Measurements from ENCODE around the gene ATAD5. TPM values are rescaled to one million over a fixed set of nuclear protein-coding genes. Genes with fewer than 3 reads are reported as not detected.

ATAD5 gene
- 1.0 TPM for polyA plus RNA-seq (2013, experiment 1 of 2)
- 0.92 TPM for polyA plus RNA-seq (2013, experiment 2 of 2)

GRCh38 chr17:30831663-30832437, at the start of gene ATAD5:
Gene ATAD5, plus strand, starts transcription at chr17:30831966. Its CDS starts 382 bp downstream, at chr17:30832348.
- Histone ChIP-seq H2BK12ac (ENCODE audit: low read length in 2 of 2) (no peak within 1 kb of the TSS), H3K79me1 (replicated peaks; ENCODE audit: low read length, poor library complexity, severe bottlenecking) (peaks cover 12% of the 10 kb centered on the region), H2BK5ac (ENCODE audit: low read depth, low read length, poor library complexity, severe bottlenecking) (no peak within 1 kb of the TSS), H3K36me3 (ENCODE audit: control insufficient read depth in 1 of 2, insufficient read depth in 2 of 2, low read depth in 1 of 2, low read length in 2 of 2) (no peaks in the 10 kb centered on the region), H2BK15ac (ENCODE audit: low read depth, poor library complexity, severe bottlenecking) (no peak within 1 kb of the TSS), H3K23ac (ENCODE audit: low read length in 2 of 2) (peak within 1 kb of the TSS in 1 of 2 experiments; percentile 50), H3K27ac (ENCODE audit: low read length, poor library complexity, severe bottlenecking) (no peak within 1 kb of the TSS), H2AFZ (ENCODE audit: low read depth, low read length) (peak within 1 kb of the TSS; percentile 100), H3K4me1 (ENCODE audit: control insufficient read depth, insufficient read depth, low read depth, low read length) (peaks cover 4% of the 10 kb centered on the region), H3K9ac (ENCODE audit: low read length) (peak within 1 kb of the TSS; percentile 92), H3K4ac (ENCODE audit: low read depth in 1 of 2, low read length in 2 of 2) (peak within 1 kb of the TSS in 1 of 2 experiments; percentile 11), H4K91ac (ENCODE audit: low read length) (no peak within 1 kb of the TSS), H3K4me2 (ENCODE audit: low read length, poor library complexity, severe bottlenecking) (peak within 1 kb of the TSS; percentile 84), H3K4me3 (ENCODE audit: insufficient read depth in 1 of 2, low read depth in 1 of 2, low read length in 2 of 2) (peak within 1 kb of the TSS; percentile 88 to 99), H2AK5ac (ENCODE audit: low read length, severe bottlenecking) (no peak within 1 kb of the TSS), H3K27me3 (ENCODE audit: control insufficient read depth in 1 of 2, insufficient read depth in 1 of 2, low read length in 2 of 2) (no peaks in the 10 kb centered on the region), H2BK120ac (ENCODE audit: low read depth, low read length) (peak within 1 kb of the TSS; percentile 34), H3K9me3 (ENCODE audit: control insufficient read depth, low read length) (no peaks in the 10 kb centered on the region), H3K14ac (ENCODE audit: low read length in 2 of 2) (peak within 1 kb of the TSS in 1 of 2 experiments; percentile 48), H4K8ac (ENCODE audit: low read length) (peak within 1 kb of the TSS; percentile 87), H3K18ac (ENCODE audit: low read depth in 1 of 2, low read length in 2 of 2) (peak within 1 kb of the TSS; percentile 43 to 62)
- under 1% methylated on average over 59 of the region's 59 CpGs for WGBS
- DNase-seq: peak; percentile 92

GRCh38 chr17:30782206-30782605, 49.6 kb upstream of the ATAD5 start:
- no peaks in the 10 kb centered on the region for H3K27me3 ChIP-seq (ENCODE audit: control insufficient read depth in 1 of 2, insufficient read depth in 1 of 2, low read length in 2 of 2)
- H3K23ac ChIP-seq (ENCODE audit: low read length in 2 of 2): no peak overlapping the region
- no peak overlapping the region for H3K18ac ChIP-seq (ENCODE audit: low read depth in 1 of 2, low read length in 2 of 2)
- H3K4me1 ChIP-seq (ENCODE audit: control insufficient read depth, insufficient read depth, low read depth, low read length): no peaks in the 10 kb centered on the region
- no peak overlapping the region for H2BK12ac ChIP-seq (ENCODE audit: low read length in 2 of 2)
- WGBS: no CpG with 5 or more reads among the region's 2 CpGs
- no peak overlapping the region for H2AFZ ChIP-seq (ENCODE audit: low read depth, low read length)
- H2AK5ac ChIP-seq (ENCODE audit: low read length, severe bottlenecking): no peak overlapping the region
- H3K4me3 ChIP-seq (ENCODE audit: insufficient read depth in 1 of 2, low read depth in 1 of 2, low read length in 2 of 2): no peak overlapping the region
- H2BK120ac ChIP-seq (ENCODE audit: low read depth, low read length): no peak overlapping the region
- no peak overlapping the region for H3K27ac ChIP-seq (ENCODE audit: low read length, poor library complexity, severe bottlenecking)
- no peak overlapping the region for H2BK15ac ChIP-seq (ENCODE audit: low read depth, poor library complexity, severe bottlenecking)
- no peak overlapping the region for H4K91ac ChIP-seq (ENCODE audit: low read length)
- no peak overlapping the region for H3K4me2 ChIP-seq (ENCODE audit: low read length, poor library complexity, severe bottlenecking)
- H3K9me3 ChIP-seq (ENCODE audit: control insufficient read depth, low read length): no peaks in the 10 kb centered on the region
- H3K14ac ChIP-seq (ENCODE audit: low read length in 2 of 2): no peak overlapping the region
- H3K4ac ChIP-seq (ENCODE audit: low read depth in 1 of 2, low read length in 2 of 2): no peak overlapping the region
- H3K36me3 ChIP-seq (ENCODE audit: control insufficient read depth in 1 of 2, insufficient read depth in 2 of 2, low read depth in 1 of 2, low read length in 2 of 2): peaks cover 26 to 65% of the 10 kb centered on the region in 2 experiments
- H4K8ac ChIP-seq (ENCODE audit: low read length): no peak overlapping the region
- peaks cover 5% of the 10 kb centered on the region for H3K79me1 ChIP-seq (replicated peaks; ENCODE audit: low read length, poor library complexity, severe bottlenecking)
- H2BK5ac ChIP-seq (ENCODE audit: low read depth, low read length, poor library complexity, severe bottlenecking): no peak overlapping the region
- no peak for DNase-seq
- no peak overlapping the region for H3K9ac ChIP-seq (ENCODE audit: low read length)

GRCh38 chr17:30788918-30789317, 42.8 kb upstream of the ATAD5 start:
- Histone ChIP-seq H3K18ac (ENCODE audit: low read depth in 1 of 2, low read length in 2 of 2) (no peak overlapping the region), H3K9me3 (ENCODE audit: control insufficient read depth, low read length) (no peaks in the 10 kb centered on the region), H2BK5ac (ENCODE audit: low read depth, low read length, poor library complexity, severe bottlenecking) (no peak overlapping the region), H3K4me1 (ENCODE audit: control insufficient read depth, insufficient read depth, low read depth, low read length) (peaks cover 2% of the 10 kb centered on the region), H4K91ac (ENCODE audit: low read length) (no peak overlapping the region), H3K14ac (ENCODE audit: low read length in 2 of 2) (no peak overlapping the region), H3K4ac (ENCODE audit: low read depth in 1 of 2, low read length in 2 of 2) (no peak overlapping the region), H3K4me2 (ENCODE audit: low read length, poor library complexity, severe bottlenecking) (no peak overlapping the region), H2AFZ (ENCODE audit: low read depth, low read length) (no peak overlapping the region), H2BK120ac (ENCODE audit: low read depth, low read length) (no peak overlapping the region), H3K4me3 (ENCODE audit: insufficient read depth in 1 of 2, low read depth in 1 of 2, low read length in 2 of 2) (no peak overlapping the region), H2AK5ac (ENCODE audit: low read length, severe bottlenecking) (no peak overlapping the region), H2BK15ac (ENCODE audit: low read depth, poor library complexity, severe bottlenecking) (no peak overlapping the region), H4K8ac (ENCODE audit: low read length) (no peak overlapping the region), H3K79me1 (replicated peaks; ENCODE audit: low read length, poor library complexity, severe bottlenecking) (peaks cover 8% of the 10 kb centered on the region), H3K23ac (ENCODE audit: low read length in 2 of 2) (no peak overlapping the region), H2BK12ac (ENCODE audit: low read length in 2 of 2) (no peak overlapping the region), H3K9ac (ENCODE audit: low read length) (no peak overlapping the region), H3K27ac (ENCODE audit: low read length, poor library complexity, severe bottlenecking) (peak overlapping the region; percentile 11), H3K36me3 (ENCODE audit: control insufficient read depth in 1 of 2, insufficient read depth in 2 of 2, low read depth in 1 of 2, low read length in 2 of 2) (peaks cover 26 to 84% of the 10 kb centered on the region in 2 experiments), H3K27me3 (ENCODE audit: control insufficient read depth in 1 of 2, insufficient read depth in 1 of 2, low read length in 2 of 2) (no peaks in the 10 kb centered on the region)
- 92% methylated on average over 1 of the region's 2 CpGs for WGBS
- no peak for DNase-seq

- no peak overlapping the region for H2BK5ac ChIP-seq (ENCODE audit: low read depth, low read length, poor library complexity, severe bottlenecking)
Measured at GRCh38 chr17:30790279-30790678, 41.5 kb upstream of the ATAD5 start.

More at GRCh38 chr17:30790279-30790678, 41.5 kb upstream of the ATAD5 start:
- Histone ChIP-seq H3K36me3 (ENCODE audit: control insufficient read depth in 1 of 2, insufficient read depth in 2 of 2, low read depth in 1 of 2, low read length in 2 of 2) (peaks cover 30 to 88% of the 10 kb centered on the region in 2 experiments), H2AFZ (ENCODE audit: low read depth, low read length) (no peak overlapping the region), H3K4me3 (ENCODE audit: insufficient read depth in 1 of 2, low read depth in 1 of 2, low read length in 2 of 2) (no peak overlapping the region), H3K27ac (ENCODE audit: low read length, poor library complexity, severe bottlenecking) (no peak overlapping the region), H3K4me1 (ENCODE audit: control insufficient read depth, insufficient read depth, low read depth, low read length) (peaks cover 2% of the 10 kb centered on the region), H3K79me1 (replicated peaks; ENCODE audit: low read length, poor library complexity, severe bottlenecking) (peaks cover 7% of the 10 kb centered on the region), H4K8ac (ENCODE audit: low read length) (no peak overlapping the region), H3K23ac (ENCODE audit: low read length in 2 of 2) (no peak overlapping the region), H2BK15ac (ENCODE audit: low read depth, poor library complexity, severe bottlenecking) (no peak overlapping the region), H2BK12ac (ENCODE audit: low read length in 2 of 2) (no peak overlapping the region), H3K9me3 (ENCODE audit: control insufficient read depth, low read length) (no peaks in the 10 kb centered on the region), H3K18ac (ENCODE audit: low read depth in 1 of 2, low read length in 2 of 2) (no peak overlapping the region), H3K4me2 (ENCODE audit: low read length, poor library complexity, severe bottlenecking) (no peak overlapping the region), H3K27me3 (ENCODE audit: control insufficient read depth in 1 of 2, insufficient read depth in 1 of 2, low read length in 2 of 2) (no peaks in the 10 kb centered on the region), H4K91ac (ENCODE audit: low read length) (no peak overlapping the region), H3K14ac (ENCODE audit: low read length in 2 of 2) (no peak overlapping the region), H2BK120ac (ENCODE audit: low read depth, low read length) (no peak overlapping the region), H3K9ac (ENCODE audit: low read length) (no peak overlapping the region), H3K4ac (ENCODE audit: low read depth in 1 of 2, low read length in 2 of 2) (no peak overlapping the region), H2AK5ac (ENCODE audit: low read length, severe bottlenecking) (no peak overlapping the region)
- peak; percentile 49 for DNase-seq
- 0% methylated on average over 1 of the region's 2 CpGs for WGBS

All from mesenchymal stem cell (in vitro differentiated cells and primary cell).